NCI-H2171 treated with DMSO at 0.1 percent for 48 hours (cell line): ENCODE data around the gene PEF1.
A peak's percentile ranks its signal among the peaks of the same experiment; 100 is the strongest.
"Not testable (repeated sequence)": the region's sequence is repeated elsewhere in the genome, so short reads cannot be mapped to it uniquely, and the experiment has no call there.

ENCODE experiments used
- DNase-seq: peaks from one replicate; lab custom pipeline; 2025; lab: John Stamatoyannopoulos, UW

The PEF1 gene

GRCh38 chr1:31609514-31610118, 35.1 kb downstream of the PEF1 start:
- DNase-seq, result no peak

- no peak for DNase-seq
These were observed 37.3 kb downstream of the PEF1 start for GRCh38 chr1:31607360-31607759.

- no peak for DNase-seq
These were observed 38.7 kb downstream of the PEF1 start for GRCh38 chr1:31605908-31606427.

GRCh38 chr1:31602081-31602480, 42.6 kb downstream of the PEF1 start:
- DNase-seq, result no peak

DNA sequence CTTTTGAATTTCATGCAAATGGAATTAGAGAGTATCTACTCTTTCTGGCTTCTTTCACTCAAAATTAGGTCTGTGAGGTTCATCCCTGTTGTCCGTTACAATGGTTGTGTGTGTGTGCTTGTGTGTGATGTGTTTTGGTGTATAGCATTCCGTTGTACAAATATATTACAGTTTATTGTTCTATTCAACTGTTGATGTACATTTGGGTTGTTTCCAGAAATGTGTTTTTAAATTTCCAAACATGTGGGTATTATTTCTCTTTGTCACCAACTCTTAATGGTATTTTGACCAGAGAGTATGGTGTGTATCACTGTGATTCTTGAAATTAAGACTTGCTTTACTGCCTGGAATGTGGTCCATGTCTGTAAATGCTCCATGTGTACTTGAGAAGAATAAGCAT, 44.0 kb downstream of the PEF1 start:
- no peak for DNase-seq

DNA sequence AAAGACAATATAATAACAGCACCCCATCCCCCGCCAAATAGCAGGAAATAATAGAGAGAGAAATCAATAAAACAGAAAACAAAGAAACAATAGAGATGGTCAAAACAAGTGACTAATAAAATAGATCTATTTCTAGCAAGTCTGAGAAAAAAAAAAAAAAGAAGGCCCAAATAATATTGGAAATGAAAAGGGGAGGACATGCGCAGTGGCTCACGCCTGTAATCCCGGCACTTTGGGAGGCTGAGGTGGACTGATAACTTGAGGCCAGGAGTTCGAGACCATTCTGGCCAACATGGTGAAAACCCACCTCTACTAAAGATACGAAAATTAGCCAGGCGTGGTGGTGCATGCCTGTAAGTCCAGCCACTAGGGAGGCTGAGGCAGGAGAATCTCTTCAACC, 45.7 kb downstream of the PEF1 start:
- no peak for DNase-seq

DNA sequence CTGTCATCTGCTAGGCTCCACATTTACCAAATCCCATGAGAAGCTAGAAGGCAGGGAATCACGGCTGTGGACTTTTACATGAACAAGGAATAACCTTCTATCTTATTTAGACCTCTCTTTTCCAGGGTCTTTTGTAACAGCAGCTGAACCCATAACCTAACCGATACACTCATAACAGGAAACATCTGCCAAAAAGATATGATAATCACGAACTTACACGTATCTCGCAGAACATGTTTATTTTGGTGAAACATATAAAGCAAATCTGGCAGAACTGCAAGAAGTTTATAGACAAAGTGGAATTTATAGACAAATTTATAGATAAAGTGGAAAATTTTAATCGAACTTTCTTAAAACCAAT, 48.0 kb downstream of the PEF1 start:
- no peak for DNase-seq

GRCh38 chr1:31595836-31596736, 48.6 kb downstream of the PEF1 start:
- DNase-seq, result peak; percentile 57

GRCh38 chr1:31593770-31594632, 50.7 kb downstream of the PEF1 start:
- peak; percentile 83 for DNase-seq

DNA sequence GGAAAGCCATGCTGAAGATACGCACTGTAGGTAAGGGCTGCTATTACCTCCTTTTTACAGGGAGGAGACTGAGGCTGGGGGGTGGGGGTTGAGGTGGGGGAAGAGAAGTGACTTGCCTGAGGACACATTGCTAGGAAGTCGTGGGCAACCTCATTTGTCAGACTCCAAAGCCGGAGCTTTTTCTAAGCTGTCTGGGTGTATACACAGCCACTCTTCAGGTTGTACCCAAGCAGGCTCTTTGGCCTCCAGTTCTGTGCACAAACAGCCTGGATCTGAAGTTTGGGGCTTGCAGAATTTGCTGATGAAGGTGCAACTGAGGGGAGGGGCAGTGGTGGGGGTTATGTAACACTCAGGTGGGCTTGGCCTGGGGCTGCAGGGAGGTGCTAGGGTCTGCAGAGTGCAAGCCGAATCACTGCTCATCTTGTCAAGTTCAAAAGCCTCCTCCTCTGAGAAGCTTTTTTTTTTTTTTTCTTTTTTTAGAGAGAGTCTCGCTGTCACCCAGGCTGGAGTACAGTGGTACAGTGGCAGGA, 51.5 kb downstream of the PEF1 start:
- no peak for DNase-seq

- no peak for DNase-seq
These were observed 52.5 kb downstream of the PEF1 start for GRCh38 chr1:31592132-31592531.

- peak; percentile 36 for DNase-seq
These were observed 53.1 kb downstream of the PEF1 start for GRCh38 chr1:31591425-31592093.

GRCh38 chr1:31588751-31589515, 55.7 kb downstream of the PEF1 start:
- no peak for DNase-seq

DNA sequence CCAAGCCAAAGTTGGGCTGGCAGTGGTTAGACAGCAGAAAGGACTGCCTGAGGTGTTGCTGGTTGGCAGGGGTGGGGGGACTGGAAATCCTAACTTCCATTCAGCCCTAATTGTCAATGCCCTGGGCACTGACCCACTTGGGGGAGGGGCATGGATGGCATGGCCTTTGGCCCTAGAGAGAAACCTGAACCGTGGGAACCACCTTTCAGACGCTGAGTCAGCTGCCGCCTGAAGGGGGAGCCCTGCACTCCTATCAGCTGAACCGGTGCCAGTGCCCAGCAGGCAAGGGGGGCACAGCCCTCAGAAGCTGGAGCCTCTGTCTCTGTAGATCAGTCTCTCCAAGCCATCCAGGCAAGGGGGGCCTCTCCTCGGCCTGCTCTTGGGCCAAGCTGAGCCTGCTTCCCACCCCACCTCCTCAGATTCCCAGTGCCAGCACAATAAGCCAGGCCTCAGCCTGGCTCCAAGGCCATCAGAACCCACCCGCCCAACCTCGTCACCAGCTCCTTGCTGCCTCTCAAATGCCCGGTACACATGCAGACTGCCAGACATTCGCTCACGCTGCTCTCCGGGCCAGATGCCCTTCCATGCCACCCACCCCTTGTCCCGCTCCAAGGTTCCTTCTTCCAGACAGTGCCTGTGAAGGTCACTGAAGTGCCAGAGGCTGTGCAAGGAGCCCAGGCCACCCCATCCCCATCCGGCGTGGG, 56.8 kb downstream of the PEF1 start:
- DNase-seq, result peak; percentile 11

DNA sequence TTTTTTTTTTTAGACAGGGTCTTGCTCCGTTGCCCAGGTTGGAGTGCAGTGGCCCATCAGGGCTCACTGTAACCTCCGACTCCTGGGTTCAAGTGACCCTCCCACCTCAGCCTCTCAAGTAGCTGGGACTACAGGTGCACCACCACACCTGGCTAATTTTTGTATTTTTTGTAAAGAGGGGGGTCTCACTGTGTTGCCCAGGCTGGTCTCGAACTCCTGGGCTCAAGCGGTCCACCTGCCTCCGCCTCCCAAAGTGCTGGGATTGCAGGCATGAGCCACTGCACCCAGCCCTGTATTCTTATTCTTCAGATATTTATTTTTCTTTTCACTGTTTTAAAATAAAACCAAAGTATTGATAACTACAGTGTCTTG, 57.4 kb downstream of the PEF1 start:
- not testable (repeated sequence) for DNase-seq

DNA sequence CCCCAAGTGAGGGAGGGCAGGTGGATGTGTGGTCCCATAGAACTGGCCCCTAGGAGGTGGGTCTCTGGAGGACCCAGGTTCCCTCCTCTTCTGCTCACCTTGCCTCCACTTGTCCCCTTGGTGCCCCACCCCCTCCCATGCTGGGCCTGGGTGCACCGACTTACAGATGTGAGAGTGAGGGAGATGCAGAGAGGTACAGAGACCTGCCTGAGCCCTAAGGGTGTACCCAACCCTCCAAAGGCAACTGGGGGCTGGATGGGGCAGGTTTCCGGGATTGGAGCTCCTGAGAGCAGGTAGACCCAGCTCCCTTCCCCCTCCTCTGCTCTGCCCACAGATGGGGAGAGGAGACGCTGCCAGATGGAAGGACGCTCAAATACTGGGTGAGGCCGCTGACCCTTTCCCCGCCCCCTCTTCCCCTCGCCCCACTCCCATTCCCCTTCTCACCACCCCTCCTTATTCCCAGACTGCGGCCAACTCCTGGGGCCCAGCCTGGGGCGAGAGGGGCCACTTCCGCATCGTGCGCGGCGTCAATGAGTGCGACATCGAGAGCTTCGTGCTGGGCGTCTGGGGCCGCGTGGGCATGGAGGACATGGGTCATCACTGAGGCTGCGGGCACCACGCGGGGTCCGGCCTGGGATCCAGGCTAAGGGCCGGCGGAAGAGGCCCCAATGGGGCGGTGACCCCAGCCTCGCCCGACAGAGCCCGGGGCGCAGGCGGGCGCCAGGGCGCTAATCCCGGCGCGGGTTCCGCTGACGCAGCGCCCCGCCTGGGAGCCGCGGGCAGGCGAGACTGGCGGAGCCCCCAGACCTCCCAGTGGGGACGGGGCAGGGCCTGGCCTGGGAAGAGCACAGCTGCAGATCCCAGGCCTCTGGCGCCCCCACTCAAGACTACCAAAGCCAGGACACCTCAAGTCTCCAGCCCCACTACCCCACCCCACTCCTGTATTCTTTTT, 58.0 kb downstream of the PEF1 start:
- DNase-seq, result no peak

DNA sequence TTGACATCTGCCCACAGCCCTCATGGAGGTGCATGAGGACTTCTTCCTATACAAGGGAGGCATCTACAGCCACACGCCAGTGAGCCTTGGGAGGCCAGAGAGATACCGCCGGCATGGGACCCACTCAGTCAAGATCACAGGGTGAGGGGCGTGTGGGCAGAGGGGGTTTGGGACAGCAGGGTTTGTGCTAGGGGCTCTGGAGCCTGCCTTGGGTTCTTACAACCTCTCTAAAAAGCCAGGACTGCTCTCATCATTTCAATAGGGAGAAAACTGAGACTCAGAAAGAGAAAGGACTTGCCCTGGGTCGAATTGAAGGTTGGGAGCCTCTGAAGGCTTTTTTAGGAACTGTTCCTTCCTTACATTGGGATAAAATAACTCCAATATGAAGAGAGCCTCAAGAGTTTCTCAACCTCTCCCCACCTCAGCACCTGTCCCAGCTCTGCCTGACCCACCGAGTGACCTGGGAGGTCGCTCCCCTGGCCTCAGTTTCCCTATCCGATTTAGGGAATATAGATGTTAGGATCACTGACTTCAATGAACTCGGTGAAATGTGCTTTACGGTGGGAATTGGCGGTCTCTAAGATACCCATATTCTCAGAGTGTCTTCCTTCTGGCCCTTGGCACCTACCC, 58.8 kb downstream of the PEF1 start:
- DNase-seq, result no peak

GRCh38 chr1:31584869-31585735, 59.6 kb downstream of the PEF1 start:
- DNase-seq, result no peak
